ENCODE data around the gene CALML6. TPM values are rescaled to one million over a fixed set of nuclear protein-coding genes. Genes with fewer than 3 reads are reported as not detected.

The CALML6 gene
- total RNA-seq, 1 experiment from 2014 or later = 1.7 TPM

DNA sequence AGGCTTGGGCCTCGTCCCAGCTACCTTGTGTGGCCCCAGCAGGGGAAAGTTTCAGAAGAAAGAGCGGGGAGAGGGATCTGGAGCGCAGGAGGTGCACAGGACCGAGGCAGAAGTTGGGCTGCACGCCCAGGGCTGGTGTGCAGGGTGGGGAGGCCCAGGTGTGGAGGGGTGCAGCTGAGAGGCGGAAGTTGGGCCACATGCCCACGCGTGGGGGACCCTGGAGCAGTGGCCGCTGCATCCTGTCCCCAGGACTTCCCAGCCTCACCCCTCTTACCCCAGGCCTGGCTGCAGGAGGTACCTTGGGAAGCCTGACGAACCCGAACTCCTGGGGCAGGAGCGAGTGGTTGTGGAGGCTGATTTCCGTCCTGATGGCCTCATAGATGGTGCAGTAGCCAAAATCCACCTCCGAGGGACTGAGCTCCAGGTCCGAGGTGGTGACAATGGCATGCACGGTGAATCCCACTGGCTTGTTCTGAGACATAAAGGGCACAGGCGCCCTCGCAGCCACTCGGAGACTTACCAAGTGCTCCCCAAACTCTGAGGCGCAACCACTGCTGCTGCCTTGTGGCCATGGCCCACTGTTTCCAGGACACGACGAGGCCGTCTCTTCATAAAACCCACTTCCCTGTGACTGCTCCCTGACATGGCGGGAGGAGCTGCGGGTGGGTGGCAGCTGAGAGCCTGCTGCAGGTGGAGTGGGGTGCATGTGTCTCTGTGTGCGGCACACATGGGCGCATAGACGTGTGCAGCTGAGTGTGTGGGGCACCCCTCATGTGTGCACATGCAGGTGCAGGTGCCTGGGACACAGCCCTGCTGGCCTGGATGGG lies 24.4 kb downstream of the CALML6 start:
- H2BK5ac ChIP-seq (ENCODE audit: insufficient read length, low read length) = no peak overlapping the region
- H3K79me2 ChIP-seq (ENCODE audit: insufficient read depth, low read length) = no peaks in the 10 kb centered on the region
- no peak overlapping the region for H4K8ac ChIP-seq (replicated peaks; ENCODE audit: insufficient read length, low read depth, low read length)
- no peak overlapping the region for H2BK12ac ChIP-seq (ENCODE audit: insufficient read length, low read depth, low read length)
- WGBS (ENCODE audit: extremely low coverage, insufficient read length, low lambda C conversion rate) = no CpG with 5 or more reads among the region's 28 CpGs
- peaks cover 3% of the 10 kb centered on the region for H4K20me1 ChIP-seq (ENCODE audit: control insufficient read depth, insufficient read depth, insufficient read length)
- H2AK5ac ChIP-seq (ENCODE audit: insufficient read length, low read length) = no peak overlapping the region
- H2AFZ ChIP-seq (ENCODE audit: low read length) = no peak overlapping the region
- H4K91ac ChIP-seq (ENCODE audit: insufficient read length, low read depth, low read length) = no peak overlapping the region
- Mint-ChIP-seq H3K9me3 (peaks cover 0 to 5% of the 10 kb centered on the region in 2 experiments; a peak in 2 of 5 replicates), H3K27me3 (ENCODE audit: low read depth) (peaks cover 2% of the 10 kb centered on the region), H3K4me3 (no peak overlapping the region), H3K4me1 (peaks cover 6% of the 10 kb centered on the region in 2 experiments; a peak in 3 of 4 replicates), H3K27ac (no peak overlapping the region), H3K36me3 (ENCODE audit: insufficient read depth in 1 of 3, low read depth in 3 of 3) (no peaks in the 10 kb centered on the region)
- no peak overlapping the region for H3K18ac ChIP-seq (ENCODE audit: insufficient read length, low read depth, low read length)
- H2BK120ac ChIP-seq (ENCODE audit: low read depth, low read length, poor library complexity, severe bottlenecking) = no peak overlapping the region
- no peaks in the 10 kb centered on the region for H3K27me3 ChIP-seq (ENCODE audit: insufficient read depth, low read length)
- DNase-seq = no peak
- no peak overlapping the region for H3K4ac ChIP-seq (ENCODE audit: low read depth, low read length)
- H3K9me3 ChIP-seq (ENCODE audit: control insufficient read depth, low read depth, low read length) = no peaks in the 10 kb centered on the region
- no peak overlapping the region for H3K9ac ChIP-seq (ENCODE audit: extremely low read depth, insufficient read length, low read length)
- TF ChIP-seq, protein P1, sequence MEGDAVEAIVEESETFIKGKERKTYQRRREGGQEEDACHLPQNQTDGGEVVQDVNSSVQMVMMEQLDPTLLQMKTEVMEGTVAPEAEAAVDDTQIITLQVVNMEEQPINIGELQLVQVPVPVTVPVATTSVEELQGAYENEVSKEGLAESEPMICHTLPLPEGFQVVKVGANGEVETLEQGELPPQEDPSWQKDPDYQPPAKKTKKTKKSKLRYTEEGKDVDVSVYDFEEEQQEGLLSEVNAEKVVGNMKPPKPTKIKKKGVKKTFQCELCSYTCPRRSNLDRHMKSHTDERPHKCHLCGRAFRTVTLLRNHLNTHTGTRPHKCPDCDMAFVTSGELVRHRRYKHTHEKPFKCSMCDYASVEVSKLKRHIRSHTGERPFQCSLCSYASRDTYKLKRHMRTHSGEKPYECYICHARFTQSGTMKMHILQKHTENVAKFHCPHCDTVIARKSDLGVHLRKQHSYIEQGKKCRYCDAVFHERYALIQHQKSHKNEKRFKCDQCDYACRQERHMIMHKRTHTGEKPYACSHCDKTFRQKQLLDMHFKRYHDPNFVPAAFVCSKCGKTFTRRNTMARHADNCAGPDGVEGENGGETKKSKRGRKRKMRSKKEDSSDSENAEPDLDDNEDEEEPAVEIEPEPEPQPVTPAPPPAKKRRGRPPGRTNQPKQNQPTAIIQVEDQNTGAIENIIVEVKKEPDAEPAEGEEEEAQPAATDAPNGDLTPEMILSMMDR (conservative IDR thresholded peaks at IDR 0.05) = no peak
- no peak overlapping the region for H4K5ac ChIP-seq (ENCODE audit: insufficient read length, low read depth, low read length)
- H3K56ac ChIP-seq (ENCODE audit: insufficient read length, low read depth, low read length) = no peak overlapping the region
- H3K79me1 ChIP-seq (ENCODE audit: insufficient read depth, low read depth, low read length, poor library complexity, severe bottlenecking) = no peaks in the 10 kb centered on the region
- no peak overlapping the region for H3K27ac ChIP-seq (ENCODE audit: insufficient read length, low read depth, low read length)
- H2BK15ac ChIP-seq (ENCODE audit: low read depth, low read length) = no peak overlapping the region
- H3K4me1 ChIP-seq (ENCODE audit: insufficient read depth, low read length) = no peaks in the 10 kb centered on the region
- no peak overlapping the region for H3T11ph ChIP-seq (ENCODE audit: low read length)
- H2BK20ac ChIP-seq (ENCODE audit: low read depth, low read length, poor library complexity, severe bottlenecking) = no peak overlapping the region
- no peak overlapping the region; the same call in 1 of the 2 replicates for H3K14ac ChIP-seq (ENCODE audit: insufficient read depth, low read length)
- no peak overlapping the region for H3K4me2 ChIP-seq (ENCODE audit: insufficient read depth, insufficient read length, low read length)
- H3K23ac ChIP-seq (ENCODE audit: insufficient read length, low read depth, low read length) = no peak overlapping the region
- H3K23me2 ChIP-seq (ENCODE audit: insufficient read length, low read depth, low read length, poor library complexity, severe bottlenecking) = no peaks in the 10 kb centered on the region

Data from H9 (cell line).